A673 (cell line): ENCODE results near the gene ITGB2.

Experiments
- CTCF ChIP-seq: fragments of 300-800, 200-600 bp; sonication (generic); conservative IDR thresholded peaks from 2 replicates; pipeline ENCODE4 v1.5.1; 2017; ENCODE audit warnings: low read depth, mild to moderate bottlenecking, antibody characterized with exemption, low read length, moderate library complexity, mixed read lengths
- EZH2 ChIP-seq: fragments of 200-600 bp; sonication (generic); IDR thresholded peaks from 2 replicates; pipeline ENCODE4 v1.6.1; 2017; ENCODE audit warnings: borderline replicate concordance, low read depth, mild to moderate bottlenecking, mixed read lengths, antibody characterized with exemption, low read length; ENCODE audit not compliant: poor library complexity, severe bottlenecking

DNA sequence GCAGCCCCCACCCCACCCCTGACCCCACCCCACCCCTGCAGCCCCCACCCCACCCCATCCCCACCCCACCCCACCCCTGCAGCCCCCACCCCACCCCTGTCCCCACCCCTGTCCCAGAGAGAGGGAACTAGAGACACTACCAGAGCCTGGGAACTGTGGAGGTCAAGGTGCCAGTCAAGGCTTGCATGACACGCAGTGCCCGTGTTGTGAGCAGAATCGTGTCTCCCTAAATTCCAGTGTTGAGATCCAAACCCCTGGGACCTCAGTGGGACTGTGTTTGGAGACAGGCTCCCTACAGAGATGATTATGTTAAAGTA lies 84.4 kb downstream of the ITGB2 start:
- no peak for TF ChIP-seq EZH2
- TF ChIP-seq CTCF = no peak
